HG02588 (cell line): ENCODE data around the gene KYNU.
"Not testable (repeated sequence)": the region's sequence is repeated elsewhere in the genome, so short reads cannot be mapped to it uniquely, and the experiment has no call there.

ENCODE experiments used
- ATAC-seq: cut with Tn5 transposase; IDR thresholded peaks from one replicate; pipeline ENCODE4 v1.9.1; 2021; ENCODE audit warnings: mild to moderate bottlenecking, moderate library complexity; ENCODE audit not compliant: unreplicated experiment

Gene KYNU

DNA sequence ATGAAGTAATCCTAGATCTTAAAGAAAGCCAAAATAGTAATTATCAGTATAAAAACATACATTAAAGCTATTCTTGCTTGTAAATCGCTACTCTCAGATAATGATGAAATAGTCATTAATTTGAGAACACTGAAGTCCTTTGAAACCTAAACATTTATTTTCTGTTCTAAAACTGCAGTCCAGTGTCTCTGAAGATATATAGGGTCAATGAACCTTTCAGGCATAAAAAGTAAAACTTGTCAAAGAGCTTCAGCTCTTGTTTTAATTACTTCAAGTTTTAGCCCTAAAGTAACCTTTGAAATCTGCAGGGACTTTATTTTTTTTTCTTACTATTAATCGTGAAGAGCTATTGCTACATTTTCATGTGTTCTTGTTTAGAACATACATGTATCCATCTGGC lies 116.3 kb downstream of the KYNU start:
- no peak for ATAC-seq

DNA sequence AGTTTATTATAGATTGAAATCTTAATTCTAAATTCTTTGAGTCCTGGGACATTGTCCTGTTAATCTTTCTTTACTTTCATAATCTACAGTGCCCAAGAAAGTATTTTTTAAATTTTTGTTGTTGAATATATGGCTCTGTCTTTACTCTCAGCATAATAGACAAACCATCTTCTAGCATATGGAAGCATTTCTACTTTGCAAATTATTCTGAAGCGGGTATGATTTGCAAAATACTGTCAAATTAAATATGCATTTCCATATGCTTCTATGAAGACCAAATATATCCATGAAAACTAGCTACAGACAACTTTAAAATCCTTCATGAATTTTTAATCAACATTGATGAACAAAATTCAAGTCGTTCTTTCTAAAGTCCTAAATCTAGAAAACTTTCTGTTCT lies 117.2 kb downstream of the KYNU start:
- no peak for ATAC-seq

DNA sequence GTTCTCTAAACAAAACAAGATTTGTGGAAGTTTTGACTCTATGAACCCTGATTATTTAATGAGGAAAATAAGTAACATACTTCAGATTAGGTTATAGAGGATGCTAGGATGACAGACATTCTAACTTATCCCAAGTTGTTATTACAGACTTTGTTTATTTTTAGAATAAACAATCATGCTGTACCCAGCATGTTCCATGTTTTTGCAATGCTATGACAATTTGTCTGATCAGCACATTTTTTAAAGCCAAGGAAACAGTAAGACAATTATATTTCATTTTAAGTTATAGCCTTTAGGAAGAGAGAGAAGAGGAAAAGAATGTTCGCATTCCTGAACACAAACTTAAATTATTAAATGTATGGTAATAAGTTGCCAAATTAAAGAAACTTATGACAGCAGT lies 119.8 kb downstream of the KYNU start:
- no peak for ATAC-seq

DNA sequence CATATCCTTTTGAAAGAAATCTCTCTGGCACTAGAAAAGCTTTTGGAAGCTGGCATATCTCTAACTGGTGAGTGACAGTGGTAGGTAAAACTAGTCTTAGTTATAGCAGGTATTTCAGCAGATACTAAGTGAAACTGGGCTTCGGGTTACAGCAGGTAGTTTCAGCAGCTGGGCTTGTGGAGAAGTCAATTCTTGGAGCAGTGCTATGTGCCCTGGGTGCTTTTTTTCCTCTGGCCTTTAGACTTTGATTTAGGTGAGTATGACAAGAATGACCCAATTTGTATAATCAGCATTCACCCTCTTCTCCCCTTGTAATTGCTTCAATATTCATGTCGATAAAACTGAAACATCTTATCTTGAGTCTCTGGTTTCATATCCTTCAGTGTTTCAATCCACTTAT lies 123.1 kb downstream of the KYNU start:
- no peak for ATAC-seq

DNA sequence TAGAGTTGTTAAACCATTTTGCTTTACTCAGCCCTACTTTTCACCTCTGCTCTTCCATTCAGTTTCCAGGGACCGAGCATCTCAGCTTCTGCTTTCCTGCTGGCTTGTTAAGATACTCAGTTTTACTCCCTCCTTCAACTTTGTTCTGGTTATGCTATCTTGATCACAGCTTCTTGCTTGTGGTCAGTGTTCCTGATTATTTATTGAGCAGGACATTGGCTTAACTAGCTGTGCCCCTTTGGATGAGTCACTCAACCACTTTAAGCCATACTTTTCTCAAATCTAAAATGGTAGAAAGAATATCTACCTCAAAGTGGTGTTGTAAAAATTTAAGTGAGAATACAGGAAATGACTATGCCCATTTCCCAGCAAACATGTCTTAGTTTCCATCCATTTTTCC lies 124.0 kb downstream of the KYNU start:
- no peak for ATAC-seq

DNA sequence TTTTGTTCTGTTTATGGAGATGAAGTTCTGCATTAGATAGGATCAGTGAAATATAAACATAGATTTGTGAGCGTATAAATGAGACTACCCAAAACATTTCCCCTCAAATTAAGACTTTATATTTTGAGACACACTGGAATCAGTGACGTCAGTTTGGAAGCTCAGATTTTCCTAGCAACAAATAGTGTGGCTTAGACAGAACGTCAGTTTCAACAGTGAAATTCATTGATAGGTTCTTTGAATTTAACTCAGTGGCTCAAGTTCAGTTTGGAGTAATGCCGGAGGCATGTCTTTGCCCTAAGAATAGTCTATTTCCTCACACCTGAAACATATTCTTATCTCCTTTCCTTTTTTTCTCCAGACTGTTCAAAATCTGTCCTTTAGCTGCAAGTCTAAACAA lies 138.2 kb downstream of the KYNU start:
- no peak for ATAC-seq

DNA sequence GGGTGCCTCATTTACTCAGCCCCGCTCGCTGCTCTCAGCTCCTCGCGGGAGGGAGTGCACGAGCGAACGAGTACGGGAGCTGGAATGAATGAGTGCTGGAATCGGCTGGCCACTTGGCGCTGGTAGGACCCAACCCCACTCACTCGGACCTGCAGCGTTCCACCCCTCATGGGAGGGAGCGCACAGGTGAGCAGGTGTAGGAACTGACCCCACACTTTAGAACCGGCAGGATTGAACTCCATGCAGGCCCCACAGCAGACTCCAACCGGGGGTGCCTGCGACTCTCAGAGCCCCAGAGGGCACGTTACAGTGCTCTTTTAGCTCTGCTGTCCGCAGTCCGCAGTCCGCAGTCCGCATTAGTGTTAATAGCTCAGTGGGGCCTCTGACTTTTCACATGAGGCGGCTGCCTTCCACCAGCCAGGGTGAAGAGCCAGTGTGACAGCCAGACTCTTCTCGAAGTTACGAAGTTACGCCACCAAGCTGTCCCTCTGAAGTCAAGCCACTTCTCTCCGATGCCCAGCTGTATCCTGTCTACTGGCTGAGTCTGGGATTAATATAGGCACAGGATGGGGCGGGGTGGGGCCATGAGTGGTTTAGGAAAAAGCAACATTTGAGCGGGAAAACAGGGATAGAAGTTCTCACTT lies 149.1 kb downstream of the KYNU start:
- no peak for ATAC-seq

DNA sequence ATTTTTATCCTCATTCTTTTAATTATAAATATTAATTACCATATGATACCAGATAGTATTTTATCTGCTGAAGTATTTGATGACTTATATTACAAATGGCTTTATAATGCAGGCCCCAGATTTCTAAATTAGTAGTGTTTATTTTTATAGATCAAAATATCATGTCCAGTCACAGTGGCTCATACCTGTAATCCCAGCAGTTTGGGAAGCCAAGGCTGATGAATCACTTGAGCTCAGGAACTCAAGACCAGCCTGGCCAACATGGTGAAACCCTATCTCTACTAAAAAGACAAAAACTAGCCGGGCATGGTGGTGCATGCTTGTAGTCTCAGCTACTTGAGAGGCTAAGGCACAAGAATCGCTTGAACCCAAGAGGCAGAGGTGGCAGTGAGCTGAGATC lies 151.7 kb downstream of the KYNU start:
- ATAC-seq, result no peak

DNA sequence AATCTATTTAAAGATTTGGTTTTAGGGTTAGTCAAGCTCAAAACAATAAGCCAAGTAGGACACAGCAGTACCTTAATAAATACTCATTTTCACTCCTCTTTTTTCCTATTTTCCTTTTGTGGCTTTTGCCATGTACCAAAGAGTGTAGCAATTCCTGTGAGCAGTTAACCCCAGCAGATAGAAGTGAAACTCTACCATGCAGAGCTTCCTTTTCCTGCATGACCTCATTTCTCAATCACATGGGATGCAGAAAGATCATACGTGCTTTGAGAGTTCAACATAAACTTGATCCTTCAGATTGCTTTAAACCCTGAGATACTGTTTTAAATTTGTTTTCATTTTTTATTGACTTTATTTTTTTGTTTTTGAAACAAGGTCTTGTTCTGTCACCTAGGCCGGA lies 152.7 kb downstream of the KYNU start:
- no peak for ATAC-seq

DNA sequence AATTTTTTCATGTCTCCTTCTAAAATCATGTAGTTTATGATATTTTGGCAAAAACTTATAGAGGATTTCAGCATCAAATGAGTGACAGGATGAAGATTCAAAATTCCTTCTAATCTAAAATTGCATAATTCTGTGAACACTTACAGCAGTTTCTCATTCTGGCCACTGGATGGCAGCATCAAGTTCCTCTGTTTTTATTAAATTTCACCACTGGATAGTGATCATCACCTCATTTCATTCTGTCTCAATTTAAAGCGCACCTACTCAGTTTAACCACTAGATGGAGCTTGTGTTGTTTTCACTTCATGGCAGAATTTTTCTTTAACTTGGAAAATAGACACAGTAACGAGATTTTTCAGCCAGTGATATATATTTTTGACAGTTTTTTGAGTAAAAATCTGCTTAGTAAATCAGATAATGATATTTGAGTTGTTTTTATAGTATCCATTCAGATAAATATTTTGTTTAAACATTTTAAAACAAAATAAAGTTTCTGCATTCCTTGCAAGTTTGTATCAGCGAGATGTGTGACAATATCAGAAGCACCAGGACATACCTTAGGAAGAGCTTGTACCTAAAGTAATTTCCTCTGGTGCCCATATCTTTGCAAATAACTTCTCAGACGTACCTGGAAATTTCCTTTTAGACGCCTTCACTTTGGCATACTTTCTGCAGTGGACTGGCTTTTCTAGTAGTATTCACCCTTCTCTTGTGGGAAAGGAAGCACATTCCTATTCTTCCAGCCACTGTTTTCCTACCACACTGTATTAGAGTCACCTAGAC lies 157.0 kb downstream of the KYNU start:
- peak; percentile 84 for ATAC-seq

DNA sequence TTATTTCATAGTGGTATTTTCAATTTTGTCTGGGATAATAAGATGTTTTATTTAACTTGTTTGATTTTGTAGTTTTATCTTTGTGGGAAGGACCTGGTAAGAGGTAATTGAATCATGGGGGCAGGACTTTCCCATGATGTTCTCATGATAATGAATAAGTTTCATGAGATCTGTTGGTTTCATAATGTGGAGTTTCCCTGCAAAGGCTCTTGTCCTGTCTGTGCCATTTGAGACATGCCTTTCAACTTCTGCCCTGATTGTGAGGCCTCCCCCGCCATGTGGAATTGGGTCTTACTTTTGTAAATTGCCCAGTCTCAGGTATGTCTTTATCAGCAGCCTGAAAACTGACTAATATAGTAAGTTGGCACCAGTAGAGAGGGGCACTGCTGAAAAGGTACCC lies 174.0 kb downstream of the KYNU start:
- ATAC-seq, result no peak

DNA sequence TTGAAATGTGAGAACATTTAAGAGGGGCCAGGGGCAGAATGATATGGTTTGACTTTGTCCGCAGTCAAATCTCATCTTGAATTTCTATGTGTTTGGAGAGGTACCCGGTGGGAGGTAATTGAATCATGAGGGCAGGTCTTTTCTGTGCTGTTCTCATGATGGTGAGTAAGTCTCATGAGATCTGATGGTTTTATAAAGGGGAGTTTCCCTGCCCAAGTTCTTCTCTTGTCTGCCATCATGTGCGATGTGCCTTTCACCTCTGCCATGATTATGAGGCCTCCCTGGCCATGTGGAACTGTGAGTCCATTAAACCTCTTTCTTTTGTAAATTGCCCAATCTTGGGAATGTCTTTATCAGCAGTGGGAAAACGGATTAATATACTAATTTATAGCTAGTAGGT lies 176.0 kb downstream of the KYNU start:
- not testable (repeated sequence) for ATAC-seq

DNA sequence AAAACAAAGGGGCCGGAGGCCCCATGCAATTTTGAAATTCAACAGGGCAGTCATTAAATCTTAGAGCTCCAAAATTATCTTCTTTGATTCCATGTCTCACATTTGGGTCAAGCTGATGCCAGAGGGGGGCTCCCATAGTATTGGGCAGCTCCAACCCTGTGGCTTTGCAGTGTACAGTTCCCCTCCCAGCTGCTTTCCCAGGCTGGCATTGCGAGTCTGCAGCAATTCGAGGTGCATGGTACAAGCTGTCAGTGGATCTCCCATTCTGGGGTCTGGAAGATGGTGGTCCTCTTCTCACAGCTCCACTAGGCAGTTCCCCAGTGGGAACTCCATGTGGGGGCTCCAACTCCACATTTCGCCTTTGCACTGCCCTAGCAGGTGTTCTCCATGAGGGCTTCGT lies 179.1 kb downstream of the KYNU start:
- no peak for ATAC-seq

DNA sequence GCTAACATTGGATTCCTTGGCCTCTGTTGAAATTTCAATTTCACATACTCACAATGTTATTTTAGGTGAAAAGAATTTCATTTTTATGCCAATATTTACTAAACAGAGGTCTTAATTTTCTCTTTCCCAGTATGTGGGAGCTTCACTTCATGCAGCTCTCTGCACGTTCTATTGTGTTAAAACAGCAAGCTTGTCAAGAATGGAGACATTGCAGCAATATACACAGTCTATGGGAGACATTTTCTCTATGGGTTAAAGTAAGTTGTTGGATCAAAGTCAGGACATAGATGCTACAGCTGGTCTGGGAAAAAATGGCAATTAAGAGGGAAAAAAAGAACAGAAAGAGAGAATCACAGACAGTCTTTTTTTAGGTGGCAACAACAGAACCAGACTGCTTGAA lies 181.4 kb downstream of the KYNU start:
- ATAC-seq, result no peak

DNA sequence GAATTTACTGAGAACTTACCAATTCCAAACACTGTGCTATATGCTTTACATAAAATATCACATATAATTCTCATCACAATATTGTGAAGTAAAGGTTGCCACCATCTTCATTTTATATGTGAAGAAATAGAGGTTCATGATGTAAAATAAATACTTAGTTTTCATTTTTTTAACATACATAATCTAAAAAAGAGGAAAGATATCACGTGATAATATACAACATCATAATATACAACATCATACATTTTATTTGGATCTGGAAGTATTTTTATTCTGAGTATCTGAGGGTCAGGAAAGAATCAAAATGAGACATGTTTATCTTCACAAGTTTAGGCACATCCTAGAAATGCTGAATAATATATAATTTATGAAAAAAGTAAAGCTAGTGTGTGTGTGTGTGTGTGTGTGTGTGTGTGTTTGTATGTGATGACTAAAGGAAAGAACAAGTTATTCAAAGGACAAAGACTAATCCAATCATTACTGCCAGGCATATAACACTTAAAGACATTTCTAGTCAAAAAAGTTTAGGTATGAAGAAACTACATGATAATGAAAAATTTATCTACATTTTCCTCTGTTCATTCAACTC lies 186.2 kb downstream of the KYNU start:
- ATAC-seq, result no peak

DNA sequence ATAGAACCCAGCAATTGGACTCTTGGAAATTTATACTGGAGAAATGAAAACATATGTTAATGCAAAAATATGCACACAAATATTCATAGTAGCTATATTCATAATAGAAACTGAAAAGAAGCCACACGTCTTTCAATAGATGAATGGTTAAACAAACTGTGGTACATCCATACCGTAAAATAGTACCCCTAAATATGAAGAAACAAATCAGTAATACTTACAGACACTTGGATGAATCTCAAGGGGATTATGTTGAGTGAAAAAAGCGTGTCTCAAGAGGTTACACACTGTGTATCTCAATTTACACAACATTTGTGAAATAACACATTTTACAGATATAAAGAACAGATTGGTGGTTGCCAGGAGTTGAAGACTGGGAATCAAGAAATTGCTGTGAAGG lies 190.6 kb downstream of the KYNU start:
- ATAC-seq, result no peak

DNA sequence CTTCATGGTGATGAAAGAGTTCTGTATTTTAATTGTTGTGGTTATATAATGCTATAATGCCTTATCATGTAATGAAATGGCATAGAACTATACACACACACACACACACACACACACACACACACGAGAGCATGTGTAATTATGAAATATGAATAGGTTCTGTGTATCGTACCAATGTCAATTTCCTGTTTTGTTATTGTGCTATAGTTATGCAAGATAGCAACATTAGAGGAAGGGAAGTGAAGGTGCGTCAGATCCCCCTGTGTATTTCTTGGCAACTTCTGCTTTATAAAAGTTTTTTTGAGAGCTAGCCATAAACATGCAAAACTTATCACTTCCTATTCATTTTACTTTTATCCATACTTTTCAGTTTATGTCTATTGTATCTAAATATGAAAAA lies 191.0 kb downstream of the KYNU start:
- ATAC-seq, result no peak

DNA sequence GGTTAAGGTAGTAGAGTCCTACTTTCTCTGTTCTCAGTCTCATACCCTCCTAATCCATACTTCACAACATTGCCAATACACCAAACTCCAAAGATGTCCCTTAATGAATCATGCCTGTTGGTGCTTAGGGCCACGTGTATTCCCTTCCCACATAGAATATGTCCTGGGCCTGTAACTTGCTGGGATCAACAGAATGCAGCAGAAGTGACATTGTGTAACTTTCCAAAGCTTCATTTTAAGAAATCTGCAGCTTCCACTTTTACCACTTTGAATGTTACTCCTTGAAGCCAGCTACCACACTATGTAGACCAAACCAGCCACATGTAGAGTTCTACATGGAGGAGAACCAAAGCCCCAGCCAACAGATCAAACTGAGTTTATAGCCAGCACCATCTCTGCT lies 193.2 kb downstream of the KYNU start:
- no peak for ATAC-seq

DNA sequence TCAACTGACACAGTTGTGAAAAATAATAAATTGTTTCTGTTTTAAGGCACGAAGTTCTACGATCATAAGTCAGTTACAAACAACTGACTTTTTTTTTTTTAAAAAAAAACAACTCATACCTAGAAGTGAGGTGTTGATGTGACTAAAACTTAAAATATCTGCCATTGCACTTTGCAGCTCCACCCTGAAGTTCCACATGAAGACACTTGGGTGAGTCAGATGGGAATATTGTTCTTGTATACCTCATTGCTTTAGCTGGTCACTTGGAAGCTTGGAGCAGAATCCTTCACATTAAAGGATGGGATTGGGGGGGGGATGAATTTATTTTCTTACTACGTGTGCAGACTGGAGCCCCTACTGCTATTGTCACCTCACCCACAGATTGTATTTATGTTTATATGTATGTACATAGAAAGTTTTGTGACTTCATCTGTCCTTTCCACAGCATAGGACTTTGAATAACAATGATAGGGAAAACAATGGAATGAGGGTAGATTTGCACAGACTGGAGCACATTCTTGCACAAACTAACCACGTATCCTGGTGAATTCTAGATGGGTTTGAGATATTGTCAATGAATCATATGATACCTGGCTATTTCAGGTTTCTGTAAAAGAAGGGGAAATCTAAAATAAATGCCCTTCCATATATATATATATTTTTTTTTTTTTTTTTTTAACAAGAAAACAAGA lies 193.9 kb downstream of the KYNU start:
- ATAC-seq, result no peak

DNA sequence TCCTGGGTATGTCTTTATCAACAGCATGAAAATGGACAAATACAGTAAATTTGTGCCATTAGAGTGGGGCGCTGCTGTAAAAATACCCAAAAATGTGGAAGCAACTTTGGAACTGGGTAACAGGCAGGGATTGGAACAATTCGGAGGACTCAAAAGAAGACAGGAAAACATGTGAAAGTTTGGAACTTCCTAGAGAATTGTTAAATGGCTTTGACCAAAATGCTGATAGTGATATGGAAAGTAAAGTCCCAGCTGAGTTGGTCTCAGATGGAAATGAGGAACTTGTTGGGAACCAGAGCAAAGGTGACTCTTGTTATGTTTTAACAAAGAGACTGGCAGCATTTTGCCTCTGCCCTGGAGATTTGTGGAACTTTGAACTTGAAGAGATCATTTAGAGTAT lies 197.4 kb downstream of the KYNU start:
- ATAC-seq, result not testable (repeated sequence)

DNA sequence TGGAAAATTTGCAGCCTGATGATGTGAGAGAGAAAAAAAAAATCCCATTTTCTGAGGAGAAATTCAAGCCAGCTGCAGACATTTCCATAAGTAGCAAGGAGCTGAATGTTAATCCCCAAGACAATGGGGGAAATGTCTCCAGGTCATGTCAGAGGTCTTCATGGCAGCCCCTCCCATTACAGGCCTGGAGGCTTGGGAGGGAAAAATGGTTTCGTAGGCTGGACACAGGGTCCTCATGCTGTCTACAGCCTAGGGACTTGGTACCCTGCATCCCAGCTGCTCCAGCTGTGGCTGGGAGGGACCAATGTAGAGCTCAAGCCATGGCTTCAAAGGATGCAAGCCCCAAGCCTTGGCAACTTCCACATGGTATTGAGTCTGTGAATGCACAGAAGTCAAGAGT lies 198.2 kb downstream of the KYNU start:
- ATAC-seq, result no peak

DNA sequence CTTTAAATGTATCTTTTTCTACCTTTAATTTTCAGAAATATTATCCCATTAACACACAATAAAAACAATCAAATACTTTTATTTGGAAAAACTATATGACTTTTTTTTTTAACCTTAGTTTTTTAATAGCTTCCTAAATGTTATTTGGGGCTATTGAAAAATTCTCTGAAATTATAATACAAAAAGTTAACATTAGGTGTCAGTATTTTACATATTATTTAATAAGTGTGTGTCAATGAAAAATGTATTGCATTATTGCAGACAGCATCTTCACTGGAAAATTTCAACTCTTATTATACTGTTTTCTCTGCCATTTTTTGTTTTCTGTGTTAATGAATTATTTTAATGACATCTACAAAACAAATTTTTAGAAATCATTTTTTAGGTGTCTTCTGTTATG lies 200.6 kb downstream of the KYNU start:
- no peak for ATAC-seq
